NCI-H1417 (cell line): ENCODE data around the gene TGFB1I1.
"Not testable (repeated sequence)": the region's sequence is repeated elsewhere in the genome, so short reads cannot be mapped to it uniquely, and the experiment has no call there.

Experiments used
- DNase-seq, 3 experiments: peaks; one replicate each; lab custom pipeline; 2025; lab: John Stamatoyannopoulos, UW

TGFB1I1 gene

DNA sequence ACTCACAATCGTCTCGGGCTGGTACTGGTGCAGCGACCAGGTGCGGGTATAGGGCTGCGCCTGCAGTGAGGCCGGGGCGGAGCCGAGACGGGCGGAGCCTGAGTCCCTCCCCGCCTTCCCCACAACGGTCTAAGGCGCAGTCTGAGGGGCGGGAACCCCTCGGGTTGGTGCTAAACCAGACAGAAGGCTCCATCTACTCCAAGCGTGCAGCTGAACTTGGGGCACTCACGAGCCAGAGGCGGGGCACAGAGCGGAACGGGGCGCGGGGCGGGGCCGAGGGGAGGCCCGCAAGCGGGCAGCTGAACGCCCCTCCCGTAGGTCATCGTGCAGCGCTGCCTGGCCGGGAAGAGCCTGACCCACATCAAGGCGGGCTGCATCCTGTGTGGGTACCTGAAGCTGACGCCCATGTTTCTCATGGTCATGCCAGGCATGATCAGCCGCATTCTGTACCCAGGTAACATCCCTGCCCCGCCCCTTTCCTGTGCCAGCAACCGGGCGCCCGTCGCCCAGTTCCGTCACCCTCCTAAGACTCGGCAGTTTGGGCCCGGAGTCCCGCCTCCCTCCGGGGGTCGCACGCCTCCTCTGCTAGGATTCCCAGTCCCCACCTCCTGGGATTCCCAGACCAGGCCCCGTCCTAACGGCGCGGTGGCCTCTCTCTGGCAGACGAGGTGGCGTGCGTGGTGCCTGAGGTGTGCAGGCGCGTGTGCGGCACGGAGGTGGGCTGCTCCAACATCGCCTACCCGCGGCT, 15.9 kb downstream of the TGFB1I1 start:
- peak; percentile 2 to 80 (median 67) for DNase-seq

DNA sequence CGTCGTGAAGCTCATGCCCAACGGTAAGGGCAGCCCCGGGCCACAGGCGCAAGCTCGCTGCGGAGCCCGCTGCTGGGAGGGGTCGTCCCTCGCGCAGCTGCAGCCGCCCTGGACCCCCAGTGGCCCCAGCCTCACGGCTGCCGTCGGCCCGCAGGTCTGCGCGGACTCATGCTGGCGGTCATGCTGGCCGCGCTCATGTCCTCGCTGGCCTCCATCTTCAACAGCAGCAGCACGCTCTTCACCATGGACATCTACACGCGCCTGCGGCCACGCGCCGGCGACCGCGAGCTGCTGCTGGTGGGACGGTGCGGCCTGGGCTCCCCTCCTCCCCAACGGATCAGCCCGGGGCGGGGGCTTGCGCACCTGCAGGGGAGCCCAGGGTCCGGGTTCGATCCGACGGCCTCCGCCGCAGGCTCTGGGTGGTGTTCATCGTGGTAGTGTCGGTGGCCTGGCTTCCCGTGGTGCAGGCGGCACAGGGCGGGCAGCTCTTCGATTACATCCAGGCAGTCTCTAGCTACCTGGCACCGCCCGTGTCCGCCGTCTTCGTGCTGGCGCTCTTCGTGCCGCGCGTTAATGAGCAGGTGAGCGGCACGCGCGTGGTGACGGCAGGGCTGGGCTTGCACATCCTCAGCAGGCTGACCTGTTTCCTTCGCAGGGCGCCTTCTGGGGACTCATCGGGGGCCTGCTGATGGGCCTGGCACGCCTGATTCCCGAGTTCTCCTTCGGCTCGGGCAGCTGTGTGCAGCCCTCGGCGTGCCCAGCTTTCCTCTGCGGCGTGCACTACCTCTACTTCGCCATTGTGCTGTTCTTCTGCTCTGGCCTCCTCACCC, 16.7 kb downstream of the TGFB1I1 start:
- peak in 2 of 3 experiments; percentile 40 to 61 for DNase-seq

DNA sequence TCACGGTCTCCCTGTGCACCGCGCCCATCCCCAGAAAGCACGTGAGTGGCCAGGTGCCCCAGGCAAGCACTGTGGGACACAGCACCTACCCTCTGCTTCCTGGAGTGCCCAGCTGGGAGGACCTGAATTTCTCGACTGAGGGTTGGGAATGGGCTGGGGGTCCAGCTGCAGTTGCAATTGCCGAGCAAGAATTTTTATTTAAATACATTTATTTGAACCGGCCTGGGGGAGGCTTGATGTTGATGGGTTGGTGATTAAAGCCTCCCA, 17.3 kb downstream of the TGFB1I1 start:
- DNase-seq = no peak

DNA sequence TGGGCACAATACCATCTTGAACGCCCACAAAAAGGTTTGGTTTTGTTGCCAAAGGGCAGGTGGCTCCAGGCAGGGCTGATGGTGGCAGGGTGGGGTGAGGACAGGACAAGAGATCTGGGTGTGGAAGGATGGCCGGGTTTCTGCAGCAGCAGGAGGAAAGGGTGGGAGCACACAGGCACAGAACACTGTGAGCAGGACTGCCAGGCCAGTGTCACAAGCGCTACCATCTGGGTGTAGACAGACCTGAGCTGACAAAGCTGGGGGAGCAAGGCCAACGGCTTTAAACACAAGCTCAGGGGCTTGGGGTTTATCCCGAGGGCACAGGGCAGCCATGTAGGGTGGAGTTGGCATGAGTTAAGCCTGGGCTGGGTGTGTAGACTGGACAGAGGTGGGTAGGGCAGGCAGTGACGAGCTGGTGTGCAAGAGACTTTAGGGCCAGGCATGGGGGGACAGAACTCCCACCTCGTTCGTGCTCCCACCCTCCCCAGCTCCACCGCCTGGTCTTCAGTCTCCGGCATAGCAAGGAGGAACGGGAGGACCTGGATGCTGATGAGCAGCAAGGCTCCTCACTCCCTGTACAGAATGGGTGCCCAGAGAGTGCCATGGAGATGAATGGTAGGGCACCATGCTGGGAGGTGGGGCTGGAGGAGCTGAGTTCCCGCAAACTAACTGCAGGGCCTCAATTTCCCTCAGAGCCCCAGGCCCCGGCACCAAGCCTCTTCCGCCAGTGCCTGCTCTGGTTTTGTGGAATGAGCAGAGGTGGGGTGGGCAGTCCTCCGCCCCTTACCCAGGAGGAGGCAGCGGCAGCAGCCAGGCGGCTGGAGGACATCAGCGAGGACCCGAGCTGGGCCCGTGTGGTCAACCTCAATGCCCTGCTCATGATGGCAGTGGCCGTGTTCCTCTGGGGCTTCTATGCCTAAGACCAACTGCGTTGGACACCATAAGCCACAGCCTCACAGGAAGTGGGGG, 17.9 kb downstream of the TGFB1I1 start:
- no peak for DNase-seq

DNA sequence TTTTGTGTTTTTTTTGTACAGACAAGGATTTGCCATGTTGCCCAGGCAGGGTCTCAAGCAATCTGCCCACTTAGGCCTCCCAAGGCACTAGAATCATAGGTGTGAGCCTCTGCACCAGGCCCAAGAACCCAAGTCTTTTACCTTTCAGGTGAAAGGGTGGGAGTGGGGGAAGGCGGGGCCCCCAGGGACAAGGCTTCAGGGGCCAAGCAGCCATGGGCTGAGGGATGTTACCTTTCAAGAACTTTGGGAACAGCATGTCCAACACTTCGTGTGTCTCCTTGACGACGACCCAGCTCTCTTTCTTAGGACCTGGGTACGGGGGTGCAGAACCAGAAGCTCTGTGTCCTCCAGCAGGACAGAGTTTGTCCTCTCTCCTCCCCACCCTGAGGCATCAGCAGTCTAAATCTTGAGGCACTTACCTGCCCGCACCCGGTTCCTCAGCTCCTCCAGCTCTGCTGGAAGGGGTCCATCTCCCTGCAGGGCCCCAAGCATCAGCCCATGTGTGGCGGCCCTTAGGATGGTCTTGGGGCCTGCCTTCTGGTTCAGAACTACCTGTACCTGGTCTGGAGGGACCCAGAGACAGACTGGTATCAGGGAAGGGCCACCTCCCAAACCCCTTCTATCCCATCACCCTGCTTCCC, 19.9 kb downstream of the TGFB1I1 start:
- no peak for DNase-seq

DNA sequence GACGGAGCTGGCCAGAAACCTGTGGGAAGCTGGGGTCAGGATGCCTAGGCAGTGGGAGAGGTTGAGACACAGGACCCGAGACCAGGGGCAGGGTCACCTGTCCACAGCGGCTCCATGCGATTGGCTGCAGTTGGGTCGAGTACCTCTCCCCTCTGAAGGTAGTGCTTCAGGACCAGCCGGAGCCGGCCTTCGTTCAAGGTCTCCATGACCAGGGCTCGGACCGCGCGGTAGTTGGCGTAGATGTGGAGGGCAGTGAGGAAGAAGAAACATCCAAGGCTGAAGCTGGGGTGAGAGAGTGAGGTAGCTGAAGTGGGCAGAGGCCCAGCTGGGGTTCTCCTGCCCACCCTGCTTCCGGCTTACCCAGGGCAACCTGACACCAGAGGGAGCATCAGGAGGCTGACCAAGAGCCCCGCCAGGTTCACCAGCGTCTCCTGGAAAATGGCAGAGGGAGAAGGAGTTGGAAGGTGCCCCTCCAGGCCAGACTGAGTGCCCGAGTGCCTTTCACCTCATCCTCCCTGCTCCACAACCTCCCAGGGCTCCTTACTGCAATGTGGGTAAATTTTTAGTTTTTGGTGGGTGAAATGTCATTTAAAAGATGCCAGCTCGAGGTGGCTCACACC, 21.7 kb downstream of the TGFB1I1 start:
- DNase-seq = no peak

DNA sequence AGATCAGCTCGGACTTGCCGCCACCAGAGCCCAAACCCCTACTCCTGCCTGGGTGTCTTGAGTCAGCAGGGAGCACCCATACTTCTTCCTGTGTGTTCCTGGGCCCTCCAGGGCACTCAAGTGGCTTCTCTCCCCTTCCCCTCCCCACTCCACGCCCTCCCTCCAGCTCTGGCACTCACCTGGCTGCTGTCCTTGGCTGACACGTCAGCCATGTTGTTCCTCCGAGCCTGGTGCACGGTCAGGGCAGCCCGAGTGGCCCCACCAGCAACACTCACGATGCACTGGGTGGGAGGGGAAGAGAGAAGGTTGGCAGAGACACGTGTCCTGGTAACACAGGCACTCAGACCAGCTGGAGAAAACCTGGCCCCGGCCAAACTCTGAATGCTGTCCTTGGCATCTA, 24.7 kb downstream of the TGFB1I1 start:
- DNase-seq = no peak

DNA sequence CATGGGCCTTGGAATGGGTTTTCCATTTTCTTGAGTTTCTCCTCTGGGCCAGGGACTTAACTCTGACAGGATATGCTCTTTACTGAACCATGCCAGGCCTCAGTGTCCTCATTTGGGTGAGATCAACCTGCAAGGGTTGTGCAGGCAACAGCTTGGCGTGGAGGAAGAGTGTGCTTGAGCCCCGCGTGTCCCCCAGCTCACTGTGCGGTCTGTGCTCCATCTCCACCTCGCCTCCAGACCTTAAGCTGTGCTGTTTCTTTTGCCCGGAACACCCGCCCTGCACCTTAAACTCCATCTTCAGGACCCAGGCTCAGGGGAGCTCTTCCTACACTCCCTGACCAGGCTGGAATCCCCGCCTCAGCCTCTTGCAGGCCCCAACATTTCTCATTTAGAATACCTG, 26.5 kb downstream of the TGFB1I1 start:
- no peak for DNase-seq

DNA sequence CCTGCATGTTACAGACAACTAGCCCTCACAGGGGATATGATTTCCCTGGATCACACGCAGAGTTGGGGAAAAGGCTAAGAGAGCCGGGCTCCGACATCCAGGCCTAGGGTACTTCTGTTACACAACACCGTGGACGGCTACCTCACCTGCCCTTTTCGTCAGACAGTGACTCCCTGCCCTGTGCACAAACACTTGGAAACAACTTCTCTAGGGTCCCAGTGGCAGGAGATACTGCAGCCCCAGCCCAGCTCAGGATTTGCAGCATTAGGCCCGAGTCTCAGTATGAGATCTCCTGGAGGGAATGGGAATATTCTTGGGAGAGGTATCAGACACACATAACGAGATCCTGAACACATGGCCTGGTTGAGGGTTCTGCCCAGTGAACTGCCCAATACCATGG, 28.0 kb downstream of the TGFB1I1 start:
- DNase-seq = no peak

DNA sequence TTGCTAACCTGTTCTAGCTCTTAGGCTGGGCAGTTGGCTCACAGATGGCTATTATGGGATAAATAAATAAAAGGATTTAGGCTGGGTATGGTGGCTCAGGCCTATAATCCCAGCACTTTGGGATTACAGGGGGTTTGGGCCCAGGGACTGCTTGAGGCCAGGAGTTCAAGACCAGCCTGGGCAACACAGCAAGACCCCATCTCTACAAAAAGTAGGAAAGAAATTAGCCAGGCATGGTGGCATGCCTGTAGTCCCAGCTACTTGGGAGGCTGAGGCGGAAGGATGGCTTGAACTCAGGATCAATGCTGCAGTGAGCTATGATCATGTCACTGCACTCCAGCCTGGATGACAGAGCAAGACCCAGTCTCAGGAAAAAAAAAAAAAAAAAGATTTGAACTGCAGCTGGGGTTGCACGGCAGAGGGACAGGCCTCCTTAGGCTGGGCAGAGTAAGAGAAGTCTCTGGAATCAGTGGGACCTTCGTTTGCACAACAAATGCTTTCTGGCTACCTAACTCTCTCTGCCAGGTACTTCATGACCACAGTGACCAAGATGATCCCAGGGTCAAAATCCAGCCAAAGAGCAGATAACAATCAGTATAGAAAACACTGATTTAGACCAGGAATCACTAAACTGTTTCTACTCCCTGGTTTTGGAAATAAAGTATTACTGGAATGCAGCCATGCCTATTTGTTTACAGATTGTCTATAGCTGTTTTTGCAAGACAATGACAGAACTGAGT, 29.4 kb downstream of the TGFB1I1 start:
- no peak for DNase-seq

DNA sequence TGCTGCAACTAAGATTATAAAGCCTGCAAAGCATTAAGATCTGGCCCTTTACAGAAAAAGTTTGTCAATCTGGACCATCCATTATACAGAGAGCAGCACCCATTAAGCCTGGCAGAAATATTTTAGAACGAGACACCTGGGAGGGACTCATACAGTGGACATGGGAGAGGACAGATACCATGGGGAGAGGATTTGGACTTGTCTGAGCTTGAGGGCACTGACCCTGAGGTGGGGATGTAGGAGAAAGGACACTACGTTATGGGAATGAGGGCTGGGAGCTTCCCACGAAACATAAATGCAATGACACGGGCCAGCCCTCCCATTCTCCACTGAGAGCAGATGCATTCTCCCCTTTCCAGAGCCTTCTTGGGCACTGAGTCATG, 30.0 kb downstream of the TGFB1I1 start:
- DNase-seq = no peak

DNA sequence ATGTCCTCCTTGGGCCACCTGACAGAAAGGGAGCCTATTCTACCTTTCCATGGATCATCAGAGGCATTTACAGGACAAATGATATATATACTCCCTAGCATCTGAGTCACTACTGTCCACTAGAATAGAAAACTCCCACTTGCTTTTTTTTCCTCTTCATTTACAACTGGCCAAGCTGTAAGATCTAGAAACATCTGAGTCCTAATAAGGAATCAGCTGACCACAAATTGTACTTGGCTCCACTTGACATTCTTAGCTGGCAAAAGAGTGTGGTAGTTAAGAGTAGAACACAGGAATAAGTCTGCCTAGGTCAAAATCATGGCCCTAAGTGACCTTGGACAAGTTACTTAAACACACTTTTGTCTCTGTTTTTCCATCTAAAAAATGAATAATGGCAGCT, 31.0 kb downstream of the TGFB1I1 start:
- no peak for DNase-seq

DNA sequence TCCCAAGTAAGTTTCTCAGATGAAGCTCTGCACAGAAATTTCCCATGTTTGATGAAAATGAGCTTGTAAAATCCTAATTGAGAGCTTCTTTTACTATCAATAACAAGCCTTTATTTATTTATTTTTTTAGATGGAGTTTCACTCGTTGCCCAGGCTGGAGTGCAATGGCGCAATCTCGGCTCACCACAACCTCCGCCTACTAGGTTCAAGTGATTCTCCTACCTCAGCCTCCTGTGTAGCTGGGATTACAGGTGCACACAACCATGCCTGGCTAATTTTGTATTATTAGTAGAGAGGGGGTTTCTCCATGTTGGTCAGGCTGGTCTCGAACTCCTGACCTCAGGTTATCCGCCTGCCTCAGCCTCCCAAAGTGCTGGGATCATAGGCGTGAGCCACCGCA, 31.6 kb downstream of the TGFB1I1 start:
- DNase-seq = not testable (repeated sequence)

DNA sequence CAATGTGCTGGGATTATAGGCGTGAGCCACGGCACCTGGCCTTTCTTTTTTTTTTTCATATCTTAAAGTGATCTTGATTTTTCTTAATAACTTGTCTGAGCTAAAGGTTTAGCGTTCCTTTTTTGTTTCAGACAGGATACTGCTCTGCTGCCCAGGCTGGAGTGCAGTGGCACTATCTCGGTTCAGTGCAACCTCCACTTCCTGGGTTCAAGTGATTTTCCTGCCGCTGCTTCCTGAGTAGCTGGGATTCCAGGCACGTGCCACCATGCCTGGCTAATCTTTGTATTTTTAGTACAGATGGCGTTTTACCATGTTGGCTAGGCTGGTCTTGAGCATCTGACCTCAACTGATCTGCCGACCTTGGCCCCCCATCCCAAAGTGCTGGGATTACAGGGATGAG, 32.2 kb downstream of the TGFB1I1 start:
- DNase-seq = no peak

DNA sequence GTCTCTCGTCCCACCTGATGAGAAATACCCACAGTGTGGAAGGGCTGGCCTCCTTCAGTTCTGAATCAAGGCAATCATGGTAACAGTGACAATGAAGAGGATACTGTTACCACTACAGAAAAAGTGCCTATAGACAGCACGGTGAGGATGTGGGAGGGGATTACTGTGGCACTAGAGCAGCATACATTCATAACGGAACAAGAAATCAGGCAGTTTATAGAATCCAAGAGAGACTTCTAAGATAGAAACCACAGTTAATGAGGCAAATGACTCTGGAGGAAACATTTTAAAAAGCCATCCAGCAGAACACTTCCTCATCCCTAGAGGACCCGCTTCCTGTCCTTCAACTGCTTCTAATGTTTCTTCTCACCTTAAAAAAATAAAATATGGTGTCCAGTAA, 33.5 kb downstream of the TGFB1I1 start:
- no peak for DNase-seq

DNA sequence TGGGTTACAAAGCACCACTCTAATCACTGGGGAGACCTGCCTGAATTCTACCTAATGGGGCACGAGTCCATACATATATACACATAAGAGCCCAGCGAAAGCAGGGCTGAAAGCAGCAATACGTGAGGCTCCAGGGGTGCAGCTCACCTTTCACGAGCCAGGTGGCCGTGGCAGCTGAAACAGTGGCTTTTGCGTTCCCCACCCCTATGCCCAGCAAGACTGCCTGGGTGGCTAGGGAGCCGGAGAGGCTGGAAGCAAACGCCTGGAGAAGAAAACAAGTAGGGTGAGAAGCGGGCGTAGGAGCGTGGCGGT, 35.6 kb downstream of the TGFB1I1 start:
- DNase-seq = peak in 1 of 3 experiments; percentile 51

DNA sequence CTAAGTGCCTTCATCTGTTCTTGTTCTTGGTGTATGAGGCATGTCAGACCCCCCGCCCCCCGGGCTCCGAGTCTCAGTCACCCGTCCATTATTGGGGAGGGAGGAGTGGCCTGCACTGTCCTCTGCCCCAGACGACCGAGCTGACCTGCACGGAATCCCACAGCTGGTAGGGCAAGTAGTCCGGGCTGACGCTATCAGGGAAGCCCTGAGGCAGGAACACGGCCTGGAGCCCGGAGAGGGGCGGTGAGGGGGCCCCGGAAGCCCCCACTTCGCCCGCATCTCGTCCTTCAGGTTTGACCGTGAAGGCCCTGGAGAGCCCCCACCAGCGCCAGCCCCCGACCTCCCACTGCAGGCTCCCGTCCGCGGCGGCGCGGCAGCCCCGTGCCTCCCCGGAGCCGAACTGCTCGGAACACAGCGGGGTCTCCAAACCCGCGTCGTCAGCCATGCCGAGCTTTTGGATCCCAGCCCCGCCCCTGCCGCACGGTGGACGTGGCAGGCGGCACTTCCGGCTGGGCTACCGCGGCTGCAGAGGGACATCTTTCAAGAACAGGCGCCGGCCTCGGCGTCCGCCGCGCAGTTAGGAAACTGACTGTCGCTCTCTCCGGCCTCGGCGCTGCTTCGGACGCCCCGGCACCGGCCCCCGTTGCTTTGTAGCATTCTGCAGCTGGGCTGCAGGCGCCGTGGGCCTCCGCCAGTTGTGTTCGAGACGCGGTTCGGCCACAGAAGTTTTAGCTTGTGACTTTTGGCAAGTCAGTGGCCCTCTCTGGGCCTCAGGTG, 36.2 kb downstream of the TGFB1I1 start, which contains the start of gene RUSF1:
Gene RUSF1 (minus strand): TSS at position 463 of the 777 bp plus-strand sequence. CDS start 18 bp downstream, at position 445.
- DNase-seq = peak; percentile 78 to 92 (median 87)

DNA sequence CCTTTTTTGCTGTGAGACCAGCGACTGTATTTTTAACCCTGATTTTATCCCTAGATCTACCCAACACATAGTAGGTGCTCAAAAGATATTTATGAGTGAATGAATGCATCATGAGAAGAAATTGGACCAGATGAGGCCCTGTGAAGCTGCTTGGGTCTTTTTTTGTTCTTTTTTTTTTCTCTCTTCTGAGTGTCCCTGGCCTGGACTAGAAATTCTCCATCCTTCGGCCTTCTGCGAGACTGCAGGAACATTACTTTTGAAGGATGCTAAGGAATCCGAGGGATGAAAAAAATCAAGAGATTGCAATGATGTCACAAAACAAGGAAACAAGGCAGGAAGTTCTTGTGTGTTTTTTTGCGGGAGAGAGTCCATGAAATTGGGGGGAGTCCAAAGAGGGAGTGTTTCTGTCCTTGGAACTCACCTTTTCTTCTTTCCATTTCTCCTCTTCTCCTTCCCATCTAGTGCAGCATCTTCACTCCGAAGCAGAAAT, 36.8 kb downstream of the TGFB1I1 start:
- DNase-seq = no peak

DNA sequence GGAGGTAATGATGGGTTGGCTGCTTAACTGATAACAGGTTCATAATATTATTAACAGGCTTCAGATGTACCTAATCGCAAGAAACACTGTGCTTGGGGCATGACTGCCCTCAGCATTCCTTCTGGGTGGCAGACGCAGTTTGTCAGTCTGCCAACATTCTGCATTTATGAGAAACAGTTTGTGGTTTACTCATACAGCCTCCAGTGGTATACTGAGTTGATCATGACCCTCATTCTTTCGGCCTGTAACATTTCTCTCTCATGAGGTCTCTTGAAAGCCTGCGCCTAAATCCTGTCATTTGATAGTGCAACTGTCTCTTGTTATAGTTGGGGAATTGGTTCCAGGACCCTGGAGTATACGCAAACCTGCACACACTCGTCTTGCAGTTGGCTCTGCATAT, 41.2 kb downstream of the TGFB1I1 start:
- no peak for DNase-seq

DNA sequence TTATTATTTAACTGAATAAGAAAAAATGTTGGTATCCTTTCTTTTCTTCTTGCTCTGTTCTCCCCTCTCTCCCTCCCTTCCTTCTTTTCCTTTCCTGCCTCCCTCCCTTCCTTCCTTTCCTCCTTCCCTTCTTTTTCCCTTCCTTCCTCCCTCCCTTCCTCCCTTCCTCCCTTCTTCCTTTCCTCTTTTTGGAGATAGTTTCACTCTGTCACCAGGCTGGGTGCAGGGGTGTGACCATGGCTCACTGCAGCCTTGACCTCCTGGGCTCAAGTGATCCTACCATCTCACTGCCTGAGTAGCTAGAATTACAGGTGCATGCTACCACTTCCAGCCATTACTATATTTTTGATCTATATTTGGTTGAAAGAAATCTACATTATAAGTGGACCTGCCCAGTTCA, 41.9 kb downstream of the TGFB1I1 start:
- no peak for DNase-seq
